Measurements from ENCODE around the gene RAI1.
A peak's percentile ranks its signal among the peaks of the same experiment; 100 is the strongest.

Gene RAI1

DNA sequence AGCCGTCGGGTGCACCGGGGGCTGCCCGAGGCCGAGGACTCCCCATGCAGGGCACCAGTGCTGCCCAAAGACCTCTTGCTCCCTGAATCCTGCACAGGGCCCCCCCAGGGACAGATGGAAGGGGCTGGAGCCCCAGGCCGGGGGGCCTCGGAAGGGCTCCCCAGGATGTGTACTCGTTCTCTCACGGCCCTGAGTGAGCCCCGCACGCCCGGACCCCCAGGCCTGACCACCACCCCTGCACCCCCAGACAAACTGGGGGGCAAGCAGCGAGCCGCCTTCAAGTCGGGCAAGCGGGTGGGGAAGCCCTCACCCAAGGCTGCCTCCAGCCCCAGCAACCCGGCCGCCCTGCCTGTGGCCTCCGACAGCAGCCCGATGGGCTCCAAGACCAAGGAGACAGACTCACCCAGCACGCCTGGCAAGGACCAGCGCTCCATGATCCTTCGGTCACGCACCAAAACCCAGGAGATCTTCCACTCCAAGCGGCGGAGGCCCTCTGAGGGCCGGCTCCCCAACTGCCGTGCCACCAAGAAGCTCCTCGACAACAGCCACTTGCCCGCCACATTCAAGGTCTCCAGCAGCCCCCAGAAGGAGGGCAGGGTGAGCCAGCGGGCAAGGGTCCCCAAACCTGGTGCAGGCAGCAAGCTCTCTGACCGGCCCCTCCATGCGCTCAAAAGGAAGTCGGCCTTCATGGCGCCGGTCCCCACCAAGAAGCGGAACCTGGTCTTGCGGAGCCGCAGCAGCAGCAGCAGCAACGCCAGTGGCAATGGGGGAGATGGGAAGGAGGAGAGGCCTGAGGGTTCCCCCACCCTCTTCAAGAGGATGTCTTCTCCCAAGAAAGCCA lies 114.9 kb downstream of the RAI1 start:
- H3K27me3 ChIP-seq: 0 out of 22 replicates have a peak, but pooled peaks cover 0 to 5% (median 0%) of the 10 kb centered on the region in 11 experiments
- H4K20me1 ChIP-seq: peaks cover 76 to 100% (median 96%) of the 10 kb centered on the region in 11 experiments
- no peaks in the 10 kb centered on the region for H3K9me3 ChIP-seq (replicated peaks in 1 of 11)
- no peak for TF ChIP-seq Cebpa-rat (IDR thresholded peaks at IDR 0.05)
- H3K4me2 ChIP-seq: peak overlapping the region; percentile 28 to 86 (median 70); a peak in 21 of 22 replicates
- H3K27ac ChIP-seq: peak overlapping the region in 3 of 11 experiments; percentile 25 to 59 (median 48); a peak in 4 of 22 replicates
- peaks cover 42 to 80% (median 75%) of the 10 kb centered on the region in 11 experiments for H3K36me3 ChIP-seq
- peaks cover 31 to 86% (median 74%) of the 10 kb centered on the region in 10 experiments for H3K4me1 ChIP-seq
- peak overlapping the region in 7 of 11 experiments; percentile 15 to 56 (median 40); a peak in 10 of 22 replicates for H3K9ac ChIP-seq
- no peak overlapping the region for H3K4me3 ChIP-seq

- Histone ChIP-seq H3K36me3 (peaks cover 42 to 86% (median 79%) of the 10 kb centered on the region in 11 experiments), H3K4me3 (no peak overlapping the region), H4K20me1 (peaks cover 70 to 100% (median 96%) of the 10 kb centered on the region in 11 experiments), H3K9me3 (replicated peaks in 1 of 11) (no peaks in the 10 kb centered on the region), H3K9ac (peak overlapping the region in 8 of 11 experiments; percentile 0 to 56 (median 38); a peak in 11 of 22 replicates), H3K27me3 (0 out of 22 replicates have a peak, but pooled peaks cover 0 to 5% (median 0%) of the 10 kb centered on the region in 11 experiments), H3K4me1 (peaks cover 26 to 80% (median 68%) of the 10 kb centered on the region in 10 experiments), H3K4me2 (peak overlapping the region; percentile 28 to 86 (median 70); a peak in 21 of 22 replicates), H3K27ac (peak overlapping the region in 3 of 11 experiments; percentile 25 to 59 (median 48); a peak in 5 of 22 replicates)
- TF ChIP-seq Cebpa-rat (IDR thresholded peaks at IDR 0.05): no peak
These were observed 115.5 kb downstream of the RAI1 start for GRCh38 chr17:17796787-17797061.

- H3K27ac ChIP-seq: peak overlapping the region in 4 of 11 experiments; percentile 25 to 59 (median 50); a peak in 6 of 22 replicates
- H4K20me1 ChIP-seq: peaks cover 65 to 100% (median 96%) of the 10 kb centered on the region in 11 experiments
- H3K4me3 ChIP-seq: no peak overlapping the region
- peak overlapping the region in 7 of 11 experiments; percentile 0 to 56 (median 40); a peak in 10 of 22 replicates for H3K9ac ChIP-seq
- H3K9me3 ChIP-seq (replicated peaks in 1 of 11): no peaks in the 10 kb centered on the region
- 0 out of 22 replicates have a peak, but pooled peaks cover 0 to 5% (median 0%) of the 10 kb centered on the region in 11 experiments for H3K27me3 ChIP-seq
- H3K4me2 ChIP-seq: peak overlapping the region; percentile 28 to 86 (median 70)
- peaks cover 20 to 75% (median 63%) of the 10 kb centered on the region in 10 experiments for H3K4me1 ChIP-seq
- TF ChIP-seq Cebpa-rat (IDR thresholded peaks at IDR 0.05): no peak
- H3K36me3 ChIP-seq: peaks cover 42 to 91% (median 83%) of the 10 kb centered on the region in 11 experiments
These were observed 116.0 kb downstream of the RAI1 start for GRCh38 chr17:17797119-17797809.

GRCh38 chr17:17798010-17798556 lies 116.8 kb downstream of the RAI1 start:
- Histone ChIP-seq H3K27me3 (0 out of 22 replicates have a peak, but pooled peaks cover 0 to 5% (median 0%) of the 10 kb centered on the region in 11 experiments), H3K9ac (peak overlapping the region in 2 of 11 experiments; percentile 38 to 44; a peak in 2 of 22 replicates), H3K36me3 (peaks cover 43 to 96% (median 82%) of the 10 kb centered on the region in 11 experiments), H3K4me3 (no peak overlapping the region), H3K9me3 (replicated peaks in 1 of 11) (no peaks in the 10 kb centered on the region), H3K4me1 (peaks cover 17 to 69% (median 57%) of the 10 kb centered on the region in 10 experiments), H4K20me1 (peaks cover 61 to 98% (median 93%) of the 10 kb centered on the region in 11 experiments), H3K27ac (peak overlapping the region in 2 of 11 experiments; percentile 10 to 25; a peak in 1 of 22 replicates), H3K4me2 (peak overlapping the region in 10 of 11 experiments; percentile 28 to 86 (median 70); a peak in 18 of 22 replicates)
- TF ChIP-seq Cebpa-rat (IDR thresholded peaks at IDR 0.05): no peak

DNA sequence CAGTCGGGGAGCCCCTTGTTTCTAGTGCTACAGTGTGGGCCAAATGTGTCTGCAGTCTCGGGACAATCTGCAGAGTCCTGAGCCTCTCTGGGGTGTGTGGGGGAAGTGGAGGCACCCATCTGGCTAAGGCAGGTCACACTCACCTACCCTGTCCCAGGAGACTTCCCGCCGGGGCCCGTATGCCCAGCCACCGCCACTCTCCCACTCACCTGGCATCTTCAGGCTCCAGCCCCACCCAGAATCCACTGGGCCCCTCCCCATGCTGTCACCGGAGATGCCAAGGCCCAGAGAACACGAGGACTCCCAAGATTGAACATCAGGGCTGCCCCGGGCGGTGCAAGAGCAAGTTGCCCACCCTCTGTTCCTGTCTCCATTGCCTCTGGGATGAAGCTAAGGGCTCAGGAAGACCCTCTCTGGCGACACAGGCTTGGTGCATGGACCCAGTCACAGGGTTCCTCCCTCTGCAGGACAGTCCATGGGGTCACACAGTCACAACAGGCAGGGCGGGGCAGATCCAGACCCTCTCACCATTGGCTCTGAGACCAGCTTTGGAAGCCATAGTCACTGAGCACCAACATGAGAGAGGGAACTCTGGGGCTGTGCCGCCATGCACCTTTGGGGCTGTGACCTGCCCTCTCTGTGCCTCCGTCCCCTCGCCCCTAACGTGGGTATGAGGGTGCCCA lies 117.5 kb downstream of the RAI1 start:
- Histone ChIP-seq H4K20me1 (peaks cover 55 to 98% (median 91%) of the 10 kb centered on the region in 11 experiments), H3K4me2 (peak overlapping the region in 8 of 11 experiments; percentile 15 to 86 (median 73); a peak in 14 of 22 replicates), H3K27me3 (0 out of 22 replicates have a peak, but pooled peaks cover 0 to 5% (median 0%) of the 10 kb centered on the region in 11 experiments), H3K27ac (peak overlapping the region in 1 of 11 experiments; percentile 25; a peak in 1 of 22 replicates), H3K9ac (0 out of 22 replicates have a peak overlapping the region, but pooled peaks of 2 of the 11 experiments have one; percentile 9 to 29), H3K9me3 (replicated peaks in 1 of 11) (no peaks in the 10 kb centered on the region), H3K36me3 (peaks cover 47 to 96% (median 80%) of the 10 kb centered on the region in 11 experiments), H3K4me3 (no peak overlapping the region), H3K4me1 (peaks cover 12 to 63% (median 52%) of the 10 kb centered on the region in 10 experiments)
- no peak for TF ChIP-seq Cebpa-rat (IDR thresholded peaks at IDR 0.05)

- Histone ChIP-seq H3K4me3 (no peak overlapping the region), H4K20me1 (peaks cover 38 to 94% (median 85%) of the 10 kb centered on the region in 11 experiments), H3K27ac (no peak overlapping the region), H3K36me3 (peaks cover 42 to 94% (median 78%) of the 10 kb centered on the region in 11 experiments), H3K4me2 (no peak overlapping the region), H3K9ac (0 out of 22 replicates have a peak overlapping the region, but pooled peaks of 1 of the 11 experiments have one; percentile 18), H3K9me3 (replicated peaks in 1 of 11) (no peaks in the 10 kb centered on the region), H3K27me3 (0 out of 22 replicates have a peak, but pooled peaks cover 0 to 5% (median 0%) of the 10 kb centered on the region in 11 experiments), H3K4me1 (peaks cover 12 to 46% (median 42%) of the 10 kb centered on the region in 10 experiments)
- TF ChIP-seq Cebpa-rat (IDR thresholded peaks at IDR 0.05): no peak
These were observed 119.3 kb downstream of the RAI1 start for GRCh38 chr17:17800504-17801021.

GRCh38 chr17:17801800-17802481 lies 120.7 kb downstream of the RAI1 start:
- 0 out of 22 replicates have a peak overlapping the region, but pooled peaks of 2 of the 11 experiments have one; percentile 1 to 14 for H3K9ac ChIP-seq
- H4K20me1 ChIP-seq: peaks cover 29 to 94% (median 84%) of the 10 kb centered on the region in 11 experiments
- peaks cover 33 to 94% (median 74%) of the 10 kb centered on the region in 11 experiments for H3K36me3 ChIP-seq

More at GRCh38 chr17:17801800-17802481, 120.7 kb downstream of the RAI1 start:
- Histone ChIP-seq H3K4me3 (no peak overlapping the region), H3K4me1 (peaks cover 7 to 38% (median 29%) of the 10 kb centered on the region in 10 experiments), H3K27ac (no peak overlapping the region), H3K27me3 (0 out of 22 replicates have a peak, but pooled peaks cover 0 to 5% (median 0%) of the 10 kb centered on the region in 11 experiments), H3K4me2 (no peak overlapping the region), H3K9me3 (replicated peaks in 1 of 11) (no peaks in the 10 kb centered on the region)
- TF ChIP-seq Cebpa-rat (IDR thresholded peaks at IDR 0.05): no peak
